Mesothelial cell of epicardium (in vitro differentiated cells): ENCODE measurements around the gene TBPL1. TPM values are rescaled to one million over a fixed set of nuclear protein-coding genes. Genes with fewer than 3 reads are reported as not detected.
A peak's percentile ranks its signal among the peaks of the same experiment; 100 is the strongest.
"Not testable (repeated sequence)": the region's sequence is repeated elsewhere in the genome, so short reads cannot be mapped to it uniquely, and the experiment has no call there.

Experiments
- DNase-seq, 2 experiments: peaks; one replicate each; pipeline ENCODE4 v3.0.0; 2021; ENCODE audit warnings: low spot score in 2 of 2; ENCODE audit not compliant: unreplicated experiment in 2 of 2
- H3K27ac Mint-ChIP-seq: 2 replicates; pipeline ENCODE4 v1.8.0; 2021; ENCODE audit warnings: mixed read lengths
- H3K27me3 Mint-ChIP-seq: 2 replicates; pipeline ENCODE4 v1.8.0; 2021; ENCODE audit warnings: low read depth, mixed read lengths
- H3K36me3 Mint-ChIP-seq: 2 replicates; pipeline ENCODE4 v1.8.0; 2021; ENCODE audit warnings: mixed read lengths
- H3K4me1 Mint-ChIP-seq: 2 replicates; pipeline ENCODE4 v1.8.0; 2021; ENCODE audit warnings: mixed read lengths
- H3K4me3 Mint-ChIP-seq: 2 replicates; pipeline ENCODE4 v1.8.0; 2021; ENCODE audit warnings: mild to moderate bottlenecking, moderate library complexity, mixed read lengths
- H3K9me3 Mint-ChIP-seq: 2 replicates; pipeline ENCODE4 v1.8.0; 2021; ENCODE audit warnings: mixed read lengths
- total RNA-seq: library from RNA; stranded (reverse); gene quantifications from 3 replicates; pipeline ENCODE4 v1.2.1, GENCODE V29; 2021
- TF ChIP-seq, protein P1 (sequence below): fragments of 200-600 bp; sonication (generic); IDR thresholded peaks from one replicate; pipeline ENCODE4 v1.5.0; 2021; ENCODE audit warnings: antibody characterized with exemption; ENCODE audit not compliant: unreplicated experiment

The TBPL1 gene
- total RNA-seq, 1 donor from 2014 or later = 31.0 TPM

DNA sequence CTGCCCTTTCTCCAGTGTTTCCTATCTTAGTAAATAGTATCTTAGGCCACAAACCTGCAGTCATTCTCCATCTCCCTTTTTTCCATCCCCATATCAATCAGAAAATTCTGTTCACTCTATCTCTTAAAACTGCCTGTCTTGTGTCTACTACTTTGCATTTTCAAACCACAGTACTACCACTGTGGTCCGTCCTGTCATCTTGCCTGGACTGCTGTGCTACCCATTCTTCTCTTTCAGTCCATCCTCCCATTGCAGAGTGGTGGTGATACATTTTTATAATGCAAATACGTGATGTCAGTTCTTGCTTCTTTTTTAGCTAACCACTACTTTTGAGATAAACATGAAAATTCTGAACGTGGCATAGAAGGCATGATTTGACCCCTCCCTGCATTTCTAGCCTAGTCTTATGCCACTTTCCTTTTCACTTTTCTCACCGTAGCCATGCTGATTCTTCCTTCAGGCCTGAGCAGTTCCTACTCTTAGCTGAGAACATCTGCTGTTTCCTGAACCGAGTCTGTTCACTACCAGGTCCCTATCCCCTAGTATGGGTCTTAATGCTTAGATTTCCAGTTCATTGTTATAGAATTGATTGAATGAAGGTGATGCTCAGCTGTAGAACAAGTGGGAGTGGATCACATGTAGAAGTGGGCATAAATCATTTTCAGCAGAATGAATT, 13.8 kb downstream of the TBPL1 start:
- Mint-ChIP-seq H3K9me3 (no peaks in the 10 kb centered on the region), H3K27ac (no peak overlapping the region), H3K27me3 (no peaks in the 10 kb centered on the region), H3K36me3 (no peaks in the 10 kb centered on the region), H3K4me3 (no peak overlapping the region), H3K4me1 (peaks cover 21% of the 10 kb centered on the region)
- no peak for DNase-seq
- TF ChIP-seq, protein P1, sequence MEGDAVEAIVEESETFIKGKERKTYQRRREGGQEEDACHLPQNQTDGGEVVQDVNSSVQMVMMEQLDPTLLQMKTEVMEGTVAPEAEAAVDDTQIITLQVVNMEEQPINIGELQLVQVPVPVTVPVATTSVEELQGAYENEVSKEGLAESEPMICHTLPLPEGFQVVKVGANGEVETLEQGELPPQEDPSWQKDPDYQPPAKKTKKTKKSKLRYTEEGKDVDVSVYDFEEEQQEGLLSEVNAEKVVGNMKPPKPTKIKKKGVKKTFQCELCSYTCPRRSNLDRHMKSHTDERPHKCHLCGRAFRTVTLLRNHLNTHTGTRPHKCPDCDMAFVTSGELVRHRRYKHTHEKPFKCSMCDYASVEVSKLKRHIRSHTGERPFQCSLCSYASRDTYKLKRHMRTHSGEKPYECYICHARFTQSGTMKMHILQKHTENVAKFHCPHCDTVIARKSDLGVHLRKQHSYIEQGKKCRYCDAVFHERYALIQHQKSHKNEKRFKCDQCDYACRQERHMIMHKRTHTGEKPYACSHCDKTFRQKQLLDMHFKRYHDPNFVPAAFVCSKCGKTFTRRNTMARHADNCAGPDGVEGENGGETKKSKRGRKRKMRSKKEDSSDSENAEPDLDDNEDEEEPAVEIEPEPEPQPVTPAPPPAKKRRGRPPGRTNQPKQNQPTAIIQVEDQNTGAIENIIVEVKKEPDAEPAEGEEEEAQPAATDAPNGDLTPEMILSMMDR = no peak

DNA sequence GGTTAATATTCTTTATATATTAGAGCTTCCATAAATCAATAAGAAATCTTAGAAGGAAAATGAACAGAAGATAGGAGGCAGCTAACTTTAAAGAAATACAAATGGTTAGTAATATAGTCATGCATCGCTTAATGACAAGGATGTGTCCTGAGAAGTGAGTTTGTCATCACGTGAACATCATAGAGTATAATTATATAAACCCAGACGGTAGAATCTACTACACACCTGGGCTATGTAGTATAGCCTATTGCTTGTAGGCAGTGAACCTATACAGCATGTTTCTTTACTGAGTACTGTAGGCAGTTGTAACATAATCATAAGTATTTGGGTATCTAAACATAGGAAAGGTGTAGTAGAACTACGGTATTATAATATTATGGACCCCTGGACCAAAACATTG, 14.3 kb downstream of the TBPL1 start:
- Mint-ChIP-seq H3K27ac (no peak overlapping the region), H3K9me3 (no peaks in the 10 kb centered on the region), H3K36me3 (no peaks in the 10 kb centered on the region), H3K4me1 (peaks cover 20% of the 10 kb centered on the region), H3K4me3 (no peak overlapping the region), H3K27me3 (no peaks in the 10 kb centered on the region)
- DNase-seq = no peak
- TF ChIP-seq, protein P1 = no peak

DNA sequence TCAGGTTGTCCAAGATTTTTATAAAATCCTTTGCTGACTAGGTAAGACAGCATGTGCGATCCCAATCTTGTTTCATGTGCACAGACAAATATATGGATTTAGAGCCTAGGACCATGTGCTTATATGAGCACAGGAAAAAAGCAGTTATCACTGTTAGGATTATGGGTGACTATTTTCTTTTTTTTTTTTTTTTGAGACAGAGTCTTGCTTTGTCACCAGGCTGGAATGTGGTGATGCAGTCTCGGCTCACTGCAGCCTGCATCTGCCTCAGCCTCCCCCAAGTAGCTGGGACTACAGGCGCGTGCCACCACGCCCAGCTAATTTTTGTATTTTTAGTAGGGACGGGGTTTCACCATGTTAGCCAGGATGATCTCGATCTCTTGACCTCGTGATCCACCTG, 14.8 kb downstream of the TBPL1 start:
- not testable (repeated sequence) for H3K9me3 Mint-ChIP-seq, H3K27ac Mint-ChIP-seq, H3K27me3 Mint-ChIP-seq, DNase-seq, H3K4me3 Mint-ChIP-seq, H3K36me3 Mint-ChIP-seq
- peaks cover 19% of the 10 kb centered on the region for H3K4me1 Mint-ChIP-seq

DNA sequence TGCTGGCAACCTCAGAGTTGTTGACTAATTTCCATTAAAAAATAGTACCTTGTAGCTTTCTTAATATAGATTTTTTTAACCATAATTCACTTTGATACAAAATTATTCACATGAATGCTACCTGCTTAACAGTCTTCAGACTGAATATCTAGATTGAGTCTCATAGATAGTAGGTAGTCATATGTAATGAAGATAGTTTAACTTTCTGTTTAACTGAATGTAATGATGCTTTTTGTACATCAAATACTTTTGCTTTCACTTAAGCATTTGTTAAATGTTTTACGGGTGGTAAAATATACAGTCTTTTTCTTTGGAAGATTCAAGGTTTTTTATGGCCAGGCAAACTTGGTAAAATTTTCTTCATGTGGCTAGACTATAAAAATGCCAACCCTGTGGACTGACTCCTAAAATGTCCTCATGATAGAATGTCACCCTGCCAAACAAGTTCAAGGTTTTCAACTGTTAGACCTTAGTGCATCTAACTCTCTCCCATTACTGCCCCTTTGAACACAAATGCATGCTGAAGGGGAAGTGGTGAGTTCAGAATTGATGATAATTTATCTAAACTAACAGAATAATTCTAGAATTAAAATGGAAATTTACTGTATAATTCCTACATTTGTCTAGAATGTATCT, 16.4 kb downstream of the TBPL1 start:
- Mint-ChIP-seq H3K36me3 (no peaks in the 10 kb centered on the region), H3K4me1 (peaks cover 20% of the 10 kb centered on the region), H3K27me3 (no peaks in the 10 kb centered on the region), H3K9me3 (no peaks in the 10 kb centered on the region), H3K27ac (no peak overlapping the region), H3K4me3 (no peak overlapping the region)
- DNase-seq = no peak
- TF ChIP-seq, protein P1 = no peak

DNA sequence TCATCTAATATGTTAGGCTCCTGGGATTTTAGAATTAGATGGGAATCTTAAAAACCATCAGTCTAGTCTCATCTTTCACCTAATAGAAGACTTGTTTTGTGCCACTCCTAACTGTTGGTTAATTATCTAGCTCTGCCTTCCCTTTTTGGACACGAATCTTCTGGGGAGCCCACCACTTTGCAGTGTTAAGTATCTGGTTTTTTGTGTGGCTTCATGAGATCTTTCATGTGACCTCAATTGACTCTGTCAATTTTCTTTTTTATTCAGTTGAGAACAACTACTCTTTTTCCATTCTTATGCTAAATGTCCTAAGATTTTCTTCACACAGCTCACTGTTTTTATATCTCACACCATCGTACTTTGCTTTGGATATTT, 16.9 kb downstream of the TBPL1 start:
- no peaks in the 10 kb centered on the region for H3K9me3 Mint-ChIP-seq
- no peak overlapping the region for H3K4me3 Mint-ChIP-seq
- no peaks in the 10 kb centered on the region for H3K36me3 Mint-ChIP-seq
- DNase-seq = no peak
- no peak overlapping the region for H3K27ac Mint-ChIP-seq
- H3K27me3 Mint-ChIP-seq = no peaks in the 10 kb centered on the region
- TF ChIP-seq, protein P1 = no peak
- H3K4me1 Mint-ChIP-seq = peaks cover 16% of the 10 kb centered on the region

DNA sequence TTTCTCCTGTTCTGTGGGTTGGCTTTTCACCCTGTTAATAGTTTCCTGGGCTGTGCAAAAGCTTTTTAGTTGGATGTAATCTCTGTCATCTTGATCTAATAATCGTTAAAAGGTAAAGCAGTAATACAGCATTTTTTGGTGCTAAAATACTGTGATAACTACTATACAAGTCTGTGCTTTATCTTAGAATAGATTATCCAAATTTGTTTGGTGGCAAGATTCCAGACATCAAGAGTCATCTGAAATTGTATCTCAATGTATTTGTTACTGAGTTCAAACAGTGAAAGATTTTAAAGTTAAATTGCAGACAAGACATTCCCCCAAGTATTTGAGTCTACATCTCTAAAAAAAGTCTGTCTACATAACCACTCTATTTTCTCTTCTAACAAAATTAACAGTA, 18.8 kb downstream of the TBPL1 start:
- no peak overlapping the region for H3K4me3 Mint-ChIP-seq

More for the DNA sequence above, 18.8 kb downstream of the TBPL1 start:
- TF ChIP-seq, protein P1 = no peak
- no peaks in the 10 kb centered on the region for H3K27me3 Mint-ChIP-seq
- H3K27ac Mint-ChIP-seq = peak overlapping the region; percentile 39
- H3K9me3 Mint-ChIP-seq = no peaks in the 10 kb centered on the region
- peaks cover 13% of the 10 kb centered on the region for H3K4me1 Mint-ChIP-seq
- no peaks in the 10 kb centered on the region for H3K36me3 Mint-ChIP-seq
- no peak for DNase-seq
